Endothelial cell of umbilical vein (primary cell): ENCODE measurements around the gene TEK.
"Not testable (repeated sequence)": the region's sequence is repeated elsewhere in the genome, so short reads cannot be mapped to it uniquely, and the experiment has no call there.

ENCODE experiments used
- MYC ChIP-seq: IDR thresholded peaks from one replicate; pipeline ENCODE4 v1.6.1; 2011; ENCODE audit warnings: mild to moderate bottlenecking, low read depth, low read length
- POLR2A ChIP-seq: IDR thresholded peaks from 2 replicates; pipeline ENCODE4 v1.6.1; 2012; ENCODE audit warnings: low read depth, mild to moderate bottlenecking, control low read depth, low read length
- POLR2AphosphoS5 ChIP-seq: IDR thresholded peaks from 2 replicates; pipeline ENCODE4 v1.6.1; 2012; ENCODE audit warnings: low read depth, mild to moderate bottlenecking, control low read depth, low read length, moderate library complexity; ENCODE audit not compliant: insufficient read depth
- TF ChIP-seq, protein P1 (sequence below), 2 donors: IDR thresholded peaks; 1 replicate in 1 of 2; 2 replicates in 1 of 2; pipeline ENCODE4 v1.5.1; 2011; ENCODE audit warnings: low read length in 2 of 2, mild to moderate bottlenecking in 2 of 2, moderate library complexity in 2 of 2, control low read depth in 1 of 2, inconsistent platforms in 1 of 2, low read depth in 1 of 2; ENCODE audit not compliant: insufficient read depth in 1 of 2; ENCODE audit errors: extremely low read depth in 1 of 2
- TF ChIP-seq, protein P2 (sequence below): IDR thresholded peaks from 2 replicates; pipeline ENCODE4 v1.6.1; 2011; ENCODE audit not compliant: insufficient read depth, insufficient read length

DNA sequence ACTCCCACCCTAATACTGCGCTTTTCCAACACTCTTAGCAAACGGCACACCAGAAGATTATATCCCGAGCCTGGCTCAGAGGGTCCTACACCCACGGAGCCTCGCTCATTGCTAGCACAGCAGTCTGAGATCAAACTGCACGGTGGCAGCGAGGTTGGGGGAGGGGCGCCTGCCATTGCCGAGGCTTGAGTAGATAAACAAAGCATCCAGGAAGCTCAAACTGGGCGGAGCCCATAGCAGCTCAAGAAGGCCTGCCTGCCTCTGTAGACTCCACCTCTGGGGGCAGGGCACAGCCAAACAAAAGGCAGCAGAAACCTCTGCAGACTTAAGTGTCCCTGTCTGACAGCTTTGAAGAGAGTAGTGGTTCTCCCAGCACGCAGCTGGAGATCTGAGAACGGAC lies 130.6 kb downstream of the TEK start:
- TF ChIP-seq, protein P1, sequence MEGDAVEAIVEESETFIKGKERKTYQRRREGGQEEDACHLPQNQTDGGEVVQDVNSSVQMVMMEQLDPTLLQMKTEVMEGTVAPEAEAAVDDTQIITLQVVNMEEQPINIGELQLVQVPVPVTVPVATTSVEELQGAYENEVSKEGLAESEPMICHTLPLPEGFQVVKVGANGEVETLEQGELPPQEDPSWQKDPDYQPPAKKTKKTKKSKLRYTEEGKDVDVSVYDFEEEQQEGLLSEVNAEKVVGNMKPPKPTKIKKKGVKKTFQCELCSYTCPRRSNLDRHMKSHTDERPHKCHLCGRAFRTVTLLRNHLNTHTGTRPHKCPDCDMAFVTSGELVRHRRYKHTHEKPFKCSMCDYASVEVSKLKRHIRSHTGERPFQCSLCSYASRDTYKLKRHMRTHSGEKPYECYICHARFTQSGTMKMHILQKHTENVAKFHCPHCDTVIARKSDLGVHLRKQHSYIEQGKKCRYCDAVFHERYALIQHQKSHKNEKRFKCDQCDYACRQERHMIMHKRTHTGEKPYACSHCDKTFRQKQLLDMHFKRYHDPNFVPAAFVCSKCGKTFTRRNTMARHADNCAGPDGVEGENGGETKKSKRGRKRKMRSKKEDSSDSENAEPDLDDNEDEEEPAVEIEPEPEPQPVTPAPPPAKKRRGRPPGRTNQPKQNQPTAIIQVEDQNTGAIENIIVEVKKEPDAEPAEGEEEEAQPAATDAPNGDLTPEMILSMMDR (IDR thresholded peaks at IDR 0.05; ENCODE audit: extremely low read depth in 1 of 2, insufficient read depth in 1 of 2, low read depth in 1 of 2, low read length in 2 of 2): not testable (repeated sequence)
- TF ChIP-seq POLR2A, MYC, POLR2AphosphoS5: not testable (repeated sequence)
- TF ChIP-seq, protein P2, sequence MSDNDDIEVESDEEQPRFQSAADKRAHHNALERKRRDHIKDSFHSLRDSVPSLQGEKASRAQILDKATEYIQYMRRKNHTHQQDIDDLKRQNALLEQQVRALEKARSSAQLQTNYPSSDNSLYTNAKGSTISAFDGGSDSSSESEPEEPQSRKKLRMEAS: not testable (repeated sequence)
